Parathyroid adenoma (tissue), 2 donors: ENCODE results near the gene OR2V2.
A peak's percentile ranks its signal among the peaks of the same experiment; 100 is the strongest.

Experiments used
- H2AFZ ChIP-seq: fragments of 300-600 bp; sonication (generic); one replicate; pipeline ENCODE4 v1.7.0; 2017; ENCODE audit warnings: antibody characterized with exemption, mild to moderate bottlenecking
- H3K27ac ChIP-seq: fragments of 300-600 bp; sonication (generic); one replicate; pipeline ENCODE4 v1.7.0; 2017
- H3K27me3 ChIP-seq: fragments of 300-600 bp; sonication (generic); one replicate; pipeline ENCODE4 v1.7.0; 2017; ENCODE audit warnings: low read length; ENCODE audit not compliant: control insufficient read depth, insufficient read depth
- H3K36me3 ChIP-seq: fragments of 300-600 bp; sonication (generic); one replicate; pipeline ENCODE4 v1.7.0; 2017; ENCODE audit warnings: low read length; ENCODE audit not compliant: control insufficient read depth, insufficient read depth
- H3K4me1 ChIP-seq: fragments of 300-600 bp; sonication (generic); one replicate; pipeline ENCODE4 v1.7.0; 2017; ENCODE audit warnings: control low read depth
- H3K4me2 ChIP-seq: fragments of 300-600 bp; sonication (generic); one replicate; pipeline ENCODE4 v1.7.0; 2017; ENCODE audit warnings: low read length
- H3K4me3 ChIP-seq: fragments of 300-600 bp; sonication (generic); one replicate; pipeline ENCODE4 v1.7.0; 2017; ENCODE audit warnings: low read depth, low read length
- H3K79me2 ChIP-seq: fragments of 300-600 bp; sonication (generic); one replicate; pipeline ENCODE4 v1.7.0; 2017; ENCODE audit warnings: control low read depth
- H3K9ac ChIP-seq: fragments of 300-600 bp; sonication (generic); one replicate; pipeline ENCODE4 v1.7.0; 2017; ENCODE audit warnings: mild to moderate bottlenecking
- H3K9me3 ChIP-seq: fragments of 300-600 bp; sonication (generic); one replicate; pipeline ENCODE4 v1.7.0; 2017; ENCODE audit warnings: low read length; ENCODE audit not compliant: control insufficient read depth
- CTCF ChIP-seq: fragments of 300-600 bp; sonication (generic); IDR thresholded peaks from one replicate; pipeline ENCODE4 v1.7.0; 2017; ENCODE audit warnings: antibody characterized with exemption, mild to moderate bottlenecking
- donor health status: primary hyperparathyroidism.

The OR2V2 gene

GRCh38 chr5:181182651-181183050, 35.3 kb downstream of the OR2V2 start:
- H3K4me3 ChIP-seq, result no peak overlapping the region
- H3K4me2 ChIP-seq, result no peak overlapping the region
- no peak overlapping the region for H3K9ac ChIP-seq
- no peaks in the 10 kb centered on the region for H3K9me3 ChIP-seq
- no peak for TF ChIP-seq CTCF
- H3K36me3 ChIP-seq, result no peaks in the 10 kb centered on the region
- no peak overlapping the region for H2AFZ ChIP-seq
- no peaks in the 10 kb centered on the region for H3K79me2 ChIP-seq
- no peaks in the 10 kb centered on the region for H3K4me1 ChIP-seq
- no peaks in the 10 kb centered on the region for H3K27me3 ChIP-seq
- H3K27ac ChIP-seq, result no peak overlapping the region

GRCh38 chr5:181184845-181185216, 37.4 kb downstream of the OR2V2 start:
- H3K9me3 ChIP-seq, result no peaks in the 10 kb centered on the region
- H3K4me1 ChIP-seq, result peaks cover 2% of the 10 kb centered on the region
- no peak overlapping the region for H3K9ac ChIP-seq
- no peak overlapping the region for H3K27ac ChIP-seq
- H2AFZ ChIP-seq, result no peak overlapping the region
- no peaks in the 10 kb centered on the region for H3K79me2 ChIP-seq
- H3K4me3 ChIP-seq, result no peak overlapping the region
- H3K4me2 ChIP-seq, result no peak overlapping the region
- H3K36me3 ChIP-seq, result no peaks in the 10 kb centered on the region
- no peaks in the 10 kb centered on the region for H3K27me3 ChIP-seq
- TF ChIP-seq CTCF, result no peak

- Histone ChIP-seq H3K27me3 (no peaks in the 10 kb centered on the region), H2AFZ (no peak overlapping the region), H3K4me2 (no peak overlapping the region), H3K4me3 (no peak overlapping the region), H3K9me3 (no peaks in the 10 kb centered on the region), H3K79me2 (no peaks in the 10 kb centered on the region), H3K4me1 (peaks cover 4% of the 10 kb centered on the region), H3K36me3 (no peaks in the 10 kb centered on the region), H3K9ac (no peak overlapping the region), H3K27ac (no peak overlapping the region)
- TF ChIP-seq CTCF, result no peak
Observed at GRCh38 chr5:181185560-181185959, 38.2 kb downstream of the OR2V2 start.

GRCh38 chr5:181186022-181186421, 38.6 kb downstream of the OR2V2 start:
- no peak overlapping the region for H3K4me2 ChIP-seq
- H3K4me1 ChIP-seq, result peaks cover 4% of the 10 kb centered on the region
- H3K4me3 ChIP-seq, result no peak overlapping the region
- H3K36me3 ChIP-seq, result no peaks in the 10 kb centered on the region
- no peak overlapping the region for H3K9ac ChIP-seq
- no peaks in the 10 kb centered on the region for H3K27me3 ChIP-seq
- H2AFZ ChIP-seq, result no peak overlapping the region
- no peak for TF ChIP-seq CTCF
- no peaks in the 10 kb centered on the region for H3K79me2 ChIP-seq
- no peaks in the 10 kb centered on the region for H3K9me3 ChIP-seq
- no peak overlapping the region for H3K27ac ChIP-seq

- Histone ChIP-seq H3K4me1 (peaks cover 4% of the 10 kb centered on the region), H3K27ac (peak overlapping the region; percentile 85), H3K9ac (no peak overlapping the region), H3K79me2 (no peaks in the 10 kb centered on the region), H3K4me3 (no peak overlapping the region), H3K9me3 (no peaks in the 10 kb centered on the region), H3K27me3 (no peaks in the 10 kb centered on the region), H3K36me3 (no peaks in the 10 kb centered on the region), H3K4me2 (no peak overlapping the region), H2AFZ (peak overlapping the region; percentile 50)
- TF ChIP-seq CTCF, result no peak
Observed at GRCh38 chr5:181186986-181187499, 39.7 kb downstream of the OR2V2 start.
